Thyroid gland (tissue), 4 donors: ENCODE measurements around the gene PNKP. TPM values are rescaled to one million over a fixed set of nuclear protein-coding genes. Genes with fewer than 3 reads are reported as not detected.

Source experiments
- DNase-seq, 2 donors: peaks; one replicate each; pipeline ENCODE4 v3.0.0-alpha.2; 2019
- H3K27ac ChIP-seq, 3 donors: fragments of 200-600 bp; sonication (generic); 1 replicate in 2 of 3; 2 replicates in 1 of 3; pipeline ENCODE4 v1.5.1; 2016 to 2019; ENCODE audit warnings: mild to moderate bottlenecking in 1 of 3, moderate library complexity in 1 of 3
- H3K27me3 ChIP-seq: fragments of 200-600 bp; sonication (generic); one replicate; pipeline ENCODE4 v1.5.1; 2019
- H3K36me3 ChIP-seq, 2 donors: fragments of 200-600 bp; sonication (generic); one replicate each; pipeline ENCODE4 v1.5.1; 2016 to 2019
- H3K4me1 ChIP-seq, 2 donors: fragments of 200-600 bp; sonication (generic); one replicate each; pipeline ENCODE4 v1.5.1; 2017 to 2019
- H3K4me3 ChIP-seq, 3 donors: fragments of 200-600 bp; sonication (generic); replicated peaks in 1 of 3; 1 replicate in 2 of 3; 2 replicates in 1 of 3; pipeline ENCODE4 v1.5.1; 2016; ENCODE audit warnings: mild to moderate bottlenecking in 1 of 3
- H3K9me3 ChIP-seq: fragments of 200-600 bp; sonication (generic); one replicate; pipeline ENCODE4 v1.5.1; 2017
- POLR2A ChIP-seq, 2 donors: fragments of 450-650 bp; IDR thresholded peaks; one replicate each; pipeline ENCODE4 v1.6.1; 2017; ENCODE audit warnings: antibody characterized with exemption in 2 of 2, mild to moderate bottlenecking in 2 of 2, moderate library complexity in 1 of 2
- WGBS, 2 donors: methylation state at CpG; one replicate each; pipeline ENCODE4 v1.1.5; 2017; 5-methylcytosine and 5-hydroxymethylcytosine counted together
- intact Hi-C: fragments of 100-400 bp; cut with DNase I; formaldehyde crosslinking; loops from one replicate; pipeline ENCODE4 v1.15.1; 2023
- total RNA-seq, 4 donors: library from RNA; depleted of rRNA; stranded (reverse); fragments of >200 nt; gene quantifications; one replicate each; pipeline ENCODE4 v1.2.3, GENCODE V29; 2016
- TF ChIP-seq, protein P1 (sequence below), 6 experiments: fragments of 200-600 bp in 3 of 6; fragments of 450-650 bp in 3 of 6; sonication (generic) in 3 of 6; IDR thresholded peaks; one replicate each; pipeline ENCODE4 v1.5.1; 2016 to 2019; ENCODE audit warnings: antibody characterized with exemption in 6 of 6, mild to moderate bottlenecking in 2 of 6, inconsistent platforms in 1 of 6, moderate library complexity in 1 of 6

The PNKP gene
- total RNA-seq, 4 donors from 2014 or later = 54.6 to 124 (median 84.3) TPM

DNA sequence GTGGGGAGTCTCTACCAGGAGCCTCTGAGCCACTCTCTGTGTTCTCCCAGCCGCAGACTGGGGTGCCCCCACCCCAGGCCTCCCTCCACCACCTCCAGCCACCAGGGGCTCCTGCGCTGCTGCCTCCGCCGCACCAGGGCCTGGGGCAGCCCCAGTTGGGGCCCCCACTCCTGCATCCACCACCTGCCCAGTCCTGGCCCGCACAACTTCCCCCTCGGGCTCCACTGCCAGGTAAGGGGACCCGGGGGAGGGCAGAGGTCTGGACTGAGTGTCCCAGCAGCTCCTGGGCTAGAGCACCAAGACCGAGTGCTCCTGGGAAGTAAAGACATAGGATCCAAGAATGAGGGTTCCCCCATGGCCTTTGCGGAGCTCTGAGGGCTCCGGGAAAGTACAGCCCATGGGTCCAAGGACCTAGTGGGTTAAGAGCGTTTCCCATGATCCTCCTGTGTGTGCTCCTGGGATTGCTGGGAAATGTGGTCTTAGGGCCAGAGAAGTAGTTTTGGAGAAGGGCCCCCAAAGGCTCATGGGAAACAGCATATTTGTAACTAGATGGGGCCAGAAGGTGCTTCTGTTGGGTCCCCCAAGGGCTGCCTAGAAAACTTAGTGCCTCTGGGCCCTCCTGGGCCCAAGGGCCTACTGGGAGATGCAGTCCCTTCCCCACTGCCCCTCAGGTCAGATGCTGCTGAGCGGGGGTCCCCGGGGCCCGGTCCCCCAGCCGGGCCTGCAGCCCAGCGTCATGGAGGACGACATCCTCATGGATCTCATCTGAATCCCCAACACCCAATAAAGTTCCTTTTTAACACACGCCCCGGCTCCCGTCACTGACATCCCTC is 31.0 kb downstream of the PNKP start:
- no peak overlapping the region for H3K27ac ChIP-seq
- H3K4me3 ChIP-seq = no peak overlapping the region
- no peaks in the 10 kb centered on the region for H3K27me3 ChIP-seq
- no peak for DNase-seq
- no peaks in the 10 kb centered on the region for H3K4me1 ChIP-seq
- 91 to 93% methylated on average over 14 of the region's 20 CpGs for WGBS, 2 donors
- H3K9me3 ChIP-seq = no peaks in the 10 kb centered on the region
- intact Hi-C loops = no loop called here
- TF ChIP-seq POLR2A (IDR thresholded peaks at IDR 0.05) = no peak
- TF ChIP-seq, protein P1, sequence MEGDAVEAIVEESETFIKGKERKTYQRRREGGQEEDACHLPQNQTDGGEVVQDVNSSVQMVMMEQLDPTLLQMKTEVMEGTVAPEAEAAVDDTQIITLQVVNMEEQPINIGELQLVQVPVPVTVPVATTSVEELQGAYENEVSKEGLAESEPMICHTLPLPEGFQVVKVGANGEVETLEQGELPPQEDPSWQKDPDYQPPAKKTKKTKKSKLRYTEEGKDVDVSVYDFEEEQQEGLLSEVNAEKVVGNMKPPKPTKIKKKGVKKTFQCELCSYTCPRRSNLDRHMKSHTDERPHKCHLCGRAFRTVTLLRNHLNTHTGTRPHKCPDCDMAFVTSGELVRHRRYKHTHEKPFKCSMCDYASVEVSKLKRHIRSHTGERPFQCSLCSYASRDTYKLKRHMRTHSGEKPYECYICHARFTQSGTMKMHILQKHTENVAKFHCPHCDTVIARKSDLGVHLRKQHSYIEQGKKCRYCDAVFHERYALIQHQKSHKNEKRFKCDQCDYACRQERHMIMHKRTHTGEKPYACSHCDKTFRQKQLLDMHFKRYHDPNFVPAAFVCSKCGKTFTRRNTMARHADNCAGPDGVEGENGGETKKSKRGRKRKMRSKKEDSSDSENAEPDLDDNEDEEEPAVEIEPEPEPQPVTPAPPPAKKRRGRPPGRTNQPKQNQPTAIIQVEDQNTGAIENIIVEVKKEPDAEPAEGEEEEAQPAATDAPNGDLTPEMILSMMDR (IDR thresholded peaks at IDR 0.05) = no peak
- peaks cover 63 to 73% of the 10 kb centered on the region in 2 donors for H3K36me3 ChIP-seq

DNA sequence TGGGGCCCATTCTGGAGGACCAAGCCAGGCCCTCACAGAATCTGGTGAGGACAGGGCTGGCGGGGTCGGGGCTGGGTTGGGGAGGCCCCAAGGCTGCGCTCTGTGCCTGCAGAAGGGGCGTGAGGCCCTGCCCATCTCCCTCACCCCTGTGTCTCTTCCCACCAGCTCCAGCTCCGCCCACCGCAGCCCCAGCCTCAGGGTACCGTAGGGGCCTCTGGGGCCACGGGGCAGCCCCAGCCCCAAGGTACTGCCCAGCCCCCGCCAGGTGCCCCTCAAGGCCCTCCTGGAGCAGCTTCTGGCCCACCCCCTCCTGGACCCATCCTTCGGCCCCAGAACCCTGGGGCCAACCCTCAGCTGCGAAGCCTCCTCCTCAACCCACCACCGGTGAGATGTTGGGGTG is 31.8 kb downstream of the PNKP start:
- Histone ChIP-seq H3K27ac (no peak overlapping the region), H3K9me3 (no peaks in the 10 kb centered on the region), H3K27me3 (no peaks in the 10 kb centered on the region), H3K36me3 (peaks cover 72 to 81% of the 10 kb centered on the region in 2 donors), H3K4me3 (no peak overlapping the region), H3K4me1 (no peaks in the 10 kb centered on the region)
- WGBS, 2 donors = 94 to 100% methylated on average over 3 to 6 of the region's 12 CpGs
- TF ChIP-seq, protein P1 (IDR thresholded peaks at IDR 0.05) = no peak
- no peak for TF ChIP-seq POLR2A (IDR thresholded peaks at IDR 0.05)
- DNase-seq = no peak
- intact Hi-C loops = no loop called here

DNA sequence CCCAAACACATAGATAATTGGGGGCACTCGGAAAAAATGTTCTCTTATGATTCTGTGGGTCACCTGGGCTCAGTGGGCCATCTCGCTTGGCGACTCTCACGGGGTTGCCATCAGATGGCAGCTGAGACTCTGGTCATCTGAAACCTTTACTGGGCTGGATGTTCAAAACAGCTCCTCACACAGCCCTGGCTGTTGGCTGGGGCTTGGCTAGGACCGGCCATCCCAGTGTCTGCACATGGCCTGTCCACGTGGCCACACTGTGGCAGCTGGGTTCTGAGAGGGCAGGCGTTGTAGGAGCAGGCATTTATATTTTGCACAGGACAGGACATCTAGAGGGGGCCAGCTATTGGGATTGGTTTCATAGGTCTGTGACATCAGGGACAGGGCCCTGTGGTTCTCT is 33.8 kb downstream of the PNKP start:
- intact Hi-C loops = no loop called here
- H3K9me3 ChIP-seq = no peaks in the 10 kb centered on the region
- H3K4me3 ChIP-seq = no peak overlapping the region
- no peak for DNase-seq
- no peak overlapping the region for H3K27ac ChIP-seq
- WGBS, 2 donors = 96 to 98% methylated on average over 5 to 7 of the region's 7 CpGs
- H3K36me3 ChIP-seq = peaks cover 81 to 84% of the 10 kb centered on the region in 2 donors
- TF ChIP-seq POLR2A (IDR thresholded peaks at IDR 0.05) = no peak
- TF ChIP-seq, protein P1 (IDR thresholded peaks at IDR 0.05) = no peak
- H3K27me3 ChIP-seq = no peaks in the 10 kb centered on the region
- H3K4me1 ChIP-seq = no peaks in the 10 kb centered on the region

DNA sequence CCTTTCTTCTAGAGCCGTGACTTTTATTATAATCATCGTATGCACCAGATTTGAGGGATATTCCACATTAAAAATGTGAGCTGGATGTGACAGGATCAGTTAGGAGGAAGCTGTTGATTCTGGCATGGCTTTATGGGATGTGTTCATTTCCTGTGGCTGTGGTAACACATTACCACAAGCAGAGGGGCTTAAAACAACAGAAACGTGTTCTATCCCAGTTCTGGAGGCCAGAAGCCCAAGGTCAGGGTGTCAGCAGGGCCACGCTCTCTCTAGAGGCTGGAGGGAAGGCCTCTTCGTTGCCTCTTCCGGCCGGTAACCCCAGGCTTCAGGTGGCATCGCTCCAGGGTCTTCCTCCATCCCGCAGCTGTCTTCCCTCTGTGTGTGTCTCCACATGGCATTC is 34.8 kb downstream of the PNKP start:
- Histone ChIP-seq H3K4me3 (no peak overlapping the region), H3K4me1 (no peaks in the 10 kb centered on the region), H3K9me3 (no peaks in the 10 kb centered on the region), H3K36me3 (peaks cover 73 to 80% of the 10 kb centered on the region in 2 donors), H3K27ac (no peak overlapping the region), H3K27me3 (no peaks in the 10 kb centered on the region)
- DNase-seq = no peak
- TF ChIP-seq, protein P1 (IDR thresholded peaks at IDR 0.05) = no peak
- TF ChIP-seq POLR2A (IDR thresholded peaks at IDR 0.05) = no peak
- intact Hi-C loops = no loop called here
- WGBS, 2 donors = 77 to 84% methylated on average over 9 of the region's 9 CpGs

DNA sequence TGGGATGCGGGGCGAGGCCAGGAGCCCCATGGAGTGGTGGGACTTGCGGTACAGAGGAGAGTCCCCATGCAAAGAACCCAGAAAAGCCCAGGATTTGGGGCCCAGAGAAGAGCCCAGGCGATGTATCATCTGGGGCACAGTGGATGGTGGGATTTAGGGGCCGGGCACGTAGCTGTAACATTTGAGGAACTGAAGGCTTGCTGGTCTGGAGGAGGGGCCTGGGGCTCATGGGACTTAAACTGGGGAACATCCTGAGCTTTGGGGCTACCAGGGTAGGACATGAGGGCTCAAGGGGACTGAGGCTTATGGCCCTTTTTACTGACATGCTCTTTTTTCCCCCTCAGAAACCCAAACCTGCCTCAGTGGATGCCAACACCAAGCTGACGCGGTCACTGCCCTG is 35.8 kb downstream of the PNKP start:
- WGBS, 2 donors = 94 to 96% methylated on average over 8 of the region's 8 CpGs
- Histone ChIP-seq H3K9me3 (no peaks in the 10 kb centered on the region), H3K36me3 (peaks cover 71 to 72% of the 10 kb centered on the region in 2 donors), H3K4me1 (no peaks in the 10 kb centered on the region), H3K27ac (no peak overlapping the region), H3K27me3 (no peaks in the 10 kb centered on the region), H3K4me3 (no peak overlapping the region)
- TF ChIP-seq, protein P1 (IDR thresholded peaks at IDR 0.05) = no peak
- TF ChIP-seq POLR2A (IDR thresholded peaks at IDR 0.05) = no peak
- intact Hi-C loops = no loop called here
- no peak for DNase-seq
